Trophoblast cell (in vitro differentiated cells and primary cell): ENCODE results near the gene SND1.

ENCODE experiments used
- DNase-seq, 2 donors: peaks; one replicate each; pipeline ENCODE4 v3.0.0-alpha.2; 2016
- H2AFZ ChIP-seq: 2 replicates; pipeline ENCODE4 v1.6.1; 2013; ENCODE audit warnings: low read length, moderate library complexity, mild to moderate bottlenecking; ENCODE audit not compliant: insufficient read depth, poor library complexity
- H2AK5ac ChIP-seq: 2 replicates; pipeline ENCODE4 v1.6.1; 2013; ENCODE audit warnings: mild to moderate bottlenecking, low read length
- H2BK120ac ChIP-seq: 2 replicates; pipeline ENCODE4 v1.6.1; 2013; ENCODE audit warnings: low read length, mild to moderate bottlenecking, moderate library complexity; ENCODE audit not compliant: insufficient read depth, poor library complexity
- H2BK12ac ChIP-seq: 2 replicates; pipeline ENCODE4 v1.6.1; 2013; ENCODE audit warnings: mild to moderate bottlenecking, low read length, moderate library complexity
- H2BK5ac ChIP-seq: 2 replicates; pipeline ENCODE4 v1.6.1; 2013; ENCODE audit warnings: low read length, low read depth, moderate library complexity, mild to moderate bottlenecking; ENCODE audit not compliant: poor library complexity
- H3K14ac ChIP-seq: 2 replicates; pipeline ENCODE4 v1.6.1; 2013; ENCODE audit warnings: mild to moderate bottlenecking, low read length
- H3K18ac ChIP-seq: 2 replicates; pipeline ENCODE4 v1.6.1; 2013; ENCODE audit warnings: mild to moderate bottlenecking, low read length
- H3K23ac ChIP-seq: 2 replicates; pipeline ENCODE4 v1.6.1; 2013; ENCODE audit warnings: low read length
- H3K27ac ChIP-seq: 2 replicates; pipeline ENCODE4 v1.5.1; 2013; ENCODE audit warnings: low read depth, mild to moderate bottlenecking, inconsistent platforms, low read length, moderate library complexity
- H3K27me3 ChIP-seq: 2 replicates; pipeline ENCODE4 v1.6.1; 2013; ENCODE audit warnings: inconsistent platforms, mild to moderate bottlenecking, low read length, moderate library complexity; ENCODE audit not compliant: insufficient read depth
- H3K36me3 ChIP-seq, 2 experiments: 1 replicate in 1 of 2; 2 replicates in 1 of 2; pipeline ENCODE4 v1.6.1; 2013; ENCODE audit warnings: low read length in 2 of 2, mild to moderate bottlenecking in 2 of 2, moderate library complexity in 1 of 2; ENCODE audit not compliant: insufficient read depth in 2 of 2, control insufficient read depth in 1 of 2
- H3K4ac ChIP-seq: 2 replicates; pipeline ENCODE4 v1.6.1; 2013; ENCODE audit warnings: low read depth, mild to moderate bottlenecking, low read length, moderate library complexity
- H3K4me1 ChIP-seq, 2 experiments: 1 replicate in 1 of 2; 2 replicates in 1 of 2; pipeline ENCODE4 v1.6.1; 2013; ENCODE audit warnings: low read length in 2 of 2, mild to moderate bottlenecking in 2 of 2, moderate library complexity in 1 of 2; ENCODE audit not compliant: insufficient read depth in 2 of 2, control insufficient read depth in 1 of 2
- H3K4me2 ChIP-seq: 2 replicates; pipeline ENCODE4 v1.6.1; 2013; ENCODE audit warnings: inconsistent platforms, mild to moderate bottlenecking, low read length, moderate library complexity
- H3K4me3 ChIP-seq: 2 replicates; pipeline ENCODE4 v1.5.1; 2013; ENCODE audit warnings: mild to moderate bottlenecking, low read depth, low read length, inconsistent platforms
- H3K79me1 ChIP-seq: one replicate; pipeline ENCODE4 v1.6.1; 2013; ENCODE audit warnings: low read length
- H3K79me2 ChIP-seq: 2 replicates; pipeline ENCODE4 v1.6.1; 2013; ENCODE audit warnings: low read length, mild to moderate bottlenecking; ENCODE audit not compliant: control insufficient read depth, insufficient read depth, poor library complexity
- H3K9ac ChIP-seq: 2 replicates; pipeline ENCODE4 v1.6.1; 2013; ENCODE audit warnings: mild to moderate bottlenecking, low read length
- H3K9me3 ChIP-seq: 2 replicates; pipeline ENCODE4 v1.6.1; 2013; ENCODE audit warnings: low read depth, mild to moderate bottlenecking, control low read depth, inconsistent platforms, low read length; ENCODE audit not compliant: insufficient read depth
- H4K12ac ChIP-seq: 2 replicates; pipeline ENCODE4 v1.6.1; 2013; ENCODE audit warnings: low read depth, mild to moderate bottlenecking, low read length, moderate library complexity
- H4K8ac ChIP-seq: 2 replicates; pipeline ENCODE4 v1.6.1; 2013; ENCODE audit warnings: low read depth, mild to moderate bottlenecking, low read length, moderate library complexity
- H4K91ac ChIP-seq: one replicate; pipeline ENCODE4 v1.6.1; 2013; ENCODE audit warnings: low read depth, mild to moderate bottlenecking, low read length, moderate library complexity
- WGBS: extraction: QIAGEN DNeasy Blood & Tissue Kit; methylation state at CpG from one replicate; pipeline ENCODE4 v1.1.7; 2013; ENCODE audit warnings: missing lambda C conversion rate; ENCODE audit not compliant: insufficient read length, insufficient coverage; ENCODE audit errors: extremely low coverage; 5-methylcytosine and 5-hydroxymethylcytosine counted together

Gene SND1

DNA sequence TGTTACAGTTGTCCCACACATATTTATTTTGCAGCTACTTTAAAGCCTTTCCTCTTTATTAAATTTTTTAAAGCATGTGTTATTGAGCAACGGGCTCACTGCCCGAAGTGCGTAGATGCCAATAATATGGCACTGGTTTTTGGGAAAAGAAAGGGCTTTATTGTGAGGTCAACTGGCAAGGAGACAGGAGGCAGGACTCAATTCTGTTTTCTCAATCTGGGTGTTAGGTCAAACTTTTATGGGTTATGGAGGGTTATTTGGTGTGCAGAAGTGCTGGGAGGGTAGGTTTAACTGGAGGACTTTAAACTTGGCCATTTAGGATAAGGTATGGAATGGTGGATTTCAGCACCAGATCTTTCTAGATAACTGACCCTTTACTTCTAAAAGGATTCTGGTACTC is 195.6 kb downstream of the SND1 start:
- Histone ChIP-seq H4K91ac (no peak overlapping the region), H3K4ac (no peak overlapping the region), H3K23ac (no peak overlapping the region), H4K8ac (no peak overlapping the region), H2BK120ac (no peak overlapping the region), H3K27me3 (no peaks in the 10 kb centered on the region), H2AFZ (no peak overlapping the region), H2BK5ac (no peak overlapping the region), H3K4me3 (no peak overlapping the region), H2BK12ac (no peak overlapping the region), H3K18ac (no peak overlapping the region), H2AK5ac (no peak overlapping the region), H3K4me2 (no peak overlapping the region), H3K4me1 (peaks cover 3 to 4% of the 10 kb centered on the region in 2 experiments), H3K14ac (no peak overlapping the region), H3K9ac (no peak overlapping the region), H3K36me3 (peaks cover 1 to 2% of the 10 kb centered on the region in 2 experiments), H3K79me1 (no peaks in the 10 kb centered on the region), H3K79me2 (no peaks in the 10 kb centered on the region), H3K9me3 (no peaks in the 10 kb centered on the region), H4K12ac (no peak overlapping the region), H3K27ac (no peak overlapping the region)
- DNase-seq = no peak
- WGBS = no CpG with 5 or more reads among the region's 3 CpGs

DNA sequence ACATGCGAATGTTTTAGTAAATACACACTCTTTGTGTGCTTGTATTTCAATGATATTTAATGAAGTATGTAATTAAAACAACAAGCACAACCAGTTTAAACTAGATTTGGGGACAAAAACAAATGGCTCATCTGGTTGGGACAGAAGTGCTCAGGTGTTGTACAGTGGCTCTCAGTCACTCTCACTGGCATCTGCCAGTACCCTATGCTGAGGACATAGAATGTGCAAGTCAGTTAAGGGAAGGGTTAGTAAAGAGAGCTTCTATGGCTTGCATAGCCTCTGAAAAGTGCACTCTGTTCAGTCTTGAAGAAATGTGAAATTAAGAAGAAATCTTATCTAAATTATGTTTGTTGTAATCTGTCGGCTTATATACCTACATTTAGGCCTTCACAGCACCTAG is 196.2 kb downstream of the SND1 start:
- H2BK12ac ChIP-seq = no peak overlapping the region
- no peak overlapping the region for H3K14ac ChIP-seq
- DNase-seq = no peak
- H3K9me3 ChIP-seq = no peaks in the 10 kb centered on the region
- H3K79me1 ChIP-seq = no peaks in the 10 kb centered on the region
- H3K4me1 ChIP-seq = peaks cover 3 to 4% of the 10 kb centered on the region in 2 experiments
- no peak overlapping the region for H3K18ac ChIP-seq
- no peak overlapping the region for H3K4ac ChIP-seq
- H2BK120ac ChIP-seq = no peak overlapping the region
- no peak overlapping the region for H3K23ac ChIP-seq
- H3K36me3 ChIP-seq = peaks cover 1 to 2% of the 10 kb centered on the region in 2 experiments
- no CpG with 5 or more reads among the region's 2 CpGs for WGBS
- no peak overlapping the region for H2AFZ ChIP-seq
- no peak overlapping the region for H3K27ac ChIP-seq
- no peak overlapping the region for H3K4me3 ChIP-seq
- H4K8ac ChIP-seq = no peak overlapping the region
- H3K79me2 ChIP-seq = no peaks in the 10 kb centered on the region
- no peak overlapping the region for H3K9ac ChIP-seq
- H2BK5ac ChIP-seq = no peak overlapping the region
- H3K4me2 ChIP-seq = no peak overlapping the region
- H4K12ac ChIP-seq = no peak overlapping the region
- no peaks in the 10 kb centered on the region for H3K27me3 ChIP-seq
- no peak overlapping the region for H2AK5ac ChIP-seq
- no peak overlapping the region for H4K91ac ChIP-seq

DNA sequence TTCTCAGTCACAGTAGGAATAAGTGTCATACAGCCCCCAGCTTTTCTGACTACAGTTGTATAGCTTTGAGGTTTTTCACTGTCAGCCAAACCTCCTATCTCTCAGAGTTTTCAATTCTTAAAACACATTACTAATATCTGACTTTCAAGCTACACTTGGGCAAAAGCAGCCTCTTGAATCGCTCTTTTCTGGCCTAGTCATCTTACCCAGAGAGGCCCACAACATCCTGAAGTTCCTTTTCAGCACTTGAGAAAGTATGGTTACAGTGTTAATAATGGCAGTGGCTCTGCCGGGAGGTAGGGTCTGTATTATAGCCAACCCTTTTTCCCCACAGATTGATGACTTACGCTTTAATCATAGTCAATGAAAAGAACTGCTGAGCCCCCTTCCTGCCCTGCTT is 198.2 kb downstream of the SND1 start:
- H3K36me3 ChIP-seq = peaks cover 1 to 2% of the 10 kb centered on the region in 2 experiments
- no peak overlapping the region for H2BK120ac ChIP-seq
- no peak overlapping the region for H4K8ac ChIP-seq
- no peak overlapping the region for H3K23ac ChIP-seq
- no peak overlapping the region for H3K4me3 ChIP-seq
- no peak overlapping the region for H3K4ac ChIP-seq
- no peak overlapping the region for H2BK5ac ChIP-seq
- H3K27me3 ChIP-seq = no peaks in the 10 kb centered on the region
- H4K91ac ChIP-seq = no peak overlapping the region
- H2BK12ac ChIP-seq = no peak overlapping the region
- H2AK5ac ChIP-seq = no peak overlapping the region
- no peak overlapping the region for H4K12ac ChIP-seq
- DNase-seq = no peak
- no CpG with 5 or more reads among the region's 3 CpGs for WGBS
- H3K4me2 ChIP-seq = no peak overlapping the region
- H3K14ac ChIP-seq = no peak overlapping the region
- no peaks in the 10 kb centered on the region for H3K79me1 ChIP-seq
- H2AFZ ChIP-seq = no peak overlapping the region
- H3K27ac ChIP-seq = no peak overlapping the region
- no peaks in the 10 kb centered on the region for H3K4me1 ChIP-seq
- H3K79me2 ChIP-seq = no peaks in the 10 kb centered on the region
- no peak overlapping the region for H3K18ac ChIP-seq
- H3K9ac ChIP-seq = no peak overlapping the region
- no peaks in the 10 kb centered on the region for H3K9me3 ChIP-seq

DNA sequence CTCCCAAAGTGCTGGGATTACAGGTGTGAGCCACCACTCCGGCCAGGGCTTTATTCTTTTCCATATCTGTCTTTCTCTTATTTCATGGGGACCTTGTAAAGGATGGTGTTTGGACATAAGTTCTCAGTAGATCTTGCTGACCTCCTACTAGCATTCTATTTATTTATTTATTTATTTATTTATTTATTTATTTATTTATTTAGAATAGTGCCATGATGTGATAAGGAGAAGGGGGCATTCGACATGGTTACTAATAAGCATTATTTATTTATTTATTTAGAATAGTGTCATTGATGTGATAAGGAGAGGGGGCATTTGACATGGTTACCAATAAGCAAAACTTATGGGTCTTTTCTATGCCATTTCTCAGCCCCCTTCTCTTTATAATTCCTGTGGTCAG is 202.4 kb downstream of the SND1 start:
- no peaks in the 10 kb centered on the region for H3K79me2 ChIP-seq
- DNase-seq = no peak
- H3K27ac ChIP-seq = no peak overlapping the region
- H3K79me1 ChIP-seq = no peaks in the 10 kb centered on the region
- no peak overlapping the region for H3K18ac ChIP-seq
- no peak overlapping the region for H2BK12ac ChIP-seq
- H4K12ac ChIP-seq = no peak overlapping the region
- H3K9me3 ChIP-seq = peaks cover 3% of the 10 kb centered on the region
- no peak overlapping the region for H4K91ac ChIP-seq
- H3K4me3 ChIP-seq = no peak overlapping the region
- H3K36me3 ChIP-seq = peaks cover 1 to 10% of the 10 kb centered on the region in 2 experiments
- no peak overlapping the region for H3K4me2 ChIP-seq
- H3K4ac ChIP-seq = no peak overlapping the region
- H2AK5ac ChIP-seq = no peak overlapping the region
- H4K8ac ChIP-seq = no peak overlapping the region
- no peak overlapping the region for H2BK120ac ChIP-seq
- no peak overlapping the region for H3K9ac ChIP-seq
- no peak overlapping the region for H3K23ac ChIP-seq
- no peak overlapping the region for H3K14ac ChIP-seq
- no peak overlapping the region for H2BK5ac ChIP-seq
- no peaks in the 10 kb centered on the region for H3K4me1 ChIP-seq
- WGBS = no CpG with 5 or more reads among the region's 2 CpGs
- H2AFZ ChIP-seq = no peak overlapping the region
- H3K27me3 ChIP-seq = no peaks in the 10 kb centered on the region
